H54 (cell line): ENCODE results near the gene GPR137.
"Not testable (repeated sequence)": the region's sequence is repeated elsewhere in the genome, so short reads cannot be mapped to it uniquely, and the experiment has no call there.

Experiments
- DNase-seq: peaks from one replicate; pipeline ENCODE4 v3.0.0; 2011; ENCODE audit warnings: low spot score, mixed read lengths; ENCODE audit not compliant: insufficient read length
- FAIRE-seq: peaks from 3 replicates; lab custom pipeline; 2011; peaks lifted over from hg19 to GRCh38; lab: Jason Lieb, UNC
- POLR2A ChIP-seq: IDR thresholded peaks from 2 replicates; pipeline ENCODE4 v1.6.1; 2011; ENCODE audit warnings: low read depth, mild to moderate bottlenecking, low read length

The GPR137 gene

GRCh38 chr11:64317325-64317960 is 31.8 kb downstream of the GPR137 start, which contains the start of gene TRMT112:
Gene TRMT112, minus strand, starts transcription at chr11:64317559. Its CDS starts 33 bp downstream, at chr11:64317526.
- FAIRE-seq (peak; percentile 75), DNase-seq (peak; percentile 92)
- peak; percentile 68 for TF ChIP-seq POLR2A

DNA sequence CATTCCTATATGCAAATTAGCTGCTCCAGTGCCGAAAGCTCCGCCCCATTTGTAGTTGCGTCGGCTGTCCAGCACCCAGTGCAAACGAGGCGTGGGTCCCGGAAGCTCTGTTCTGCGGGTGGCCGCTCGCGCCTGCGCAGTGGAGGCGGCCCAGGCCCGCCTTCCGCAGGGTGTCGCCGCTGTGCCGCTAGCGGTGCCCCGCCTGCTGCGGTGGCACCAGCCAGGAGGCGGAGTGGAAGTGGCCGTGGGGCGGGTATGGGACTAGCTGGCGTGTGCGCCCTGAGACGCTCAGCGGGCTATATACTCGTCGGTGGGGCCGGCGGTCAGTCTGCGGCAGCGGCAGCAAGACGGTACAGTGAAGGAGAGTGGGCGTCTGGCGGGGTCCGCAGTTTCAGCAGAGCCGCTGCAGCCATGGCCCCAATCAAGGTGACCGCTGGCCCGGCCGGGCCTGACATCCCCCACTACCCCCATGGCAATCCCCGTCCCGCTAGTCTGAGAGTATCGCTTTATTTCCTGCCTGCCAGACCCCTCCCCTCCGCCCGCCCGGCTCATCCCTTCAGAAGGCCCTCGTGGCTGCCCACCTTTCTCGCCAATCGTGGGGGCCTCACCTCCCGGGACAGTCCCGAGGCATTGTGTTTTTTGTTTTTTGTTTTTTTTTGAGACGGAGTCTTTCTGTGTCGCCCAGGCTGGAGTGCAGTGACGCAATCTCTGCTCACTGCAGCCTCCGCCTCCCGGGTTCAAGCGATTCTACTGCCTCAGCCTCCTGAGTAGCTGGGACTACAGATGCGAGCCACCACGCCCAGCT is 32.5 kb downstream of the GPR137 start, which contains the start of gene PRDX5:
Gene PRDX5 (plus strand): TSS at position 161 of the 805 bp plus-strand sequence. CDS start 95 bp downstream, at position 256.
- peak; percentile 88 for TF ChIP-seq POLR2A
- FAIRE-seq (no peak), DNase-seq (peak; percentile 86)

DNA sequence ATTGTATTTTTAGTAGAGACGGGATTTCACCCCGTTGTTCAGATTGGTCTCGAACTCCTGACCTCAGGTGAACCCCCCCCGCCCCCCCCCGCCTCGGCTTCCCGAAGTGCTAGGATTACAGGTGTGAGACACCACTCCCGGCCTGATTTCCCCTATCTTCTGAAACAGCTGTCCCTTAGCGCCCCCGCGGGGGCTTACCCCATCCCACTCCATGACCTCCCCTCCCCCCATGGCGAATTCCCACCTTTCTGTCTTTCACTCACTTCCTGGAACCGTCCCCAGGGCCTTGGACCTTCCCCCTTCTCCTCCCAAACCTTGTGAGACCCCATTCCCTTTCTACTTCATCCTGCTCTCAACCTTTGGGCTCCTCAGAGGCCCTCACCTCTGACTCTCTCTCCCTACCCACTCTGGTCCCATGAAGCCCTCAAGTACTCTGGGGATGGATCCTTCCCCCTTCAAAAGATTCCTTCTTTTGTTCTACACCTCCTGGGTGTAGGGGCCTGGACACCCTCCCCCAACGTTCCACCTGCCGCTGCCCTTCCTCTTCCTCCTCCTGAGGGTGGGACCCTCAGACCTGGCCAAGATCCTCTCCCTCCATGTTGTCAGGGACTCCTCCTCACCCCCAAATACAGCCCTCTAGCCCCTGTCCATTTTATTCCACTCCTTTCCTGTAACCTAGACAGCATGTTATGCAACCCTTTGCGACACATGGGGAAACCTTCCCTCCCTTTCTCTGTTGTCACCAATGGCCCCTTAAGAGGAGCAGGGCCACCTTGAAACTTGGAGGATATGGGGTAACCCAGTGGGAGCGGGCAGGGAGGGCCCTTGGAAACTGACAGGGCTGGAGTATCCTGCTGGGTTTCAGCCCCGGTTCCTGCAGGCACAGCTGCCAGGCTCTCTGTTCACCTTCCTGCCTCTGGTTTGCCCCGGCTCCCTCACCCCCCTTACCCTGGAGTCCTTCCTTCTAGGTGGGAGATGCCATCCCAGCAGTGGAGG is 33.4 kb downstream of the GPR137 start:
- FAIRE-seq, result no peak
- DNase-seq, result no peak
- no peak for TF ChIP-seq POLR2A

DNA sequence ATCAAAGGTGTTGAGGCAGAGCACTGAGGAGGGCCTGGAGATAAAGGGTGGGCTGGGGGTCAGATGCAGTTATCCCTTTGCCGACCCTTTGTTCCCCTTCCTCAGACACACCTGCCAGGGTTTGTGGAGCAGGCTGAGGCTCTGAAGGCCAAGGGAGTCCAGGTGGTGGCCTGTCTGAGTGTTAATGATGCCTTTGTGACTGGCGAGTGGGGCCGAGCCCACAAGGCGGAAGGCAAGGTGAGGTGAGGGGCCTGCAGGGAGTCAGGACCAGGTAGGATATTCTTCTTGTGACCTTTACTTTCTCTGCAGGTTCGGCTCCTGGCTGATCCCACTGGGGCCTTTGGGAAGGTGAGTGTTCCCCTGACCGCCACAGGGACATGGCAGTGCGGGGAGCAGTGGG is 34.9 kb downstream of the GPR137 start:
- no peak for TF ChIP-seq POLR2A
- no peak for FAIRE-seq
- no peak for DNase-seq

DNA sequence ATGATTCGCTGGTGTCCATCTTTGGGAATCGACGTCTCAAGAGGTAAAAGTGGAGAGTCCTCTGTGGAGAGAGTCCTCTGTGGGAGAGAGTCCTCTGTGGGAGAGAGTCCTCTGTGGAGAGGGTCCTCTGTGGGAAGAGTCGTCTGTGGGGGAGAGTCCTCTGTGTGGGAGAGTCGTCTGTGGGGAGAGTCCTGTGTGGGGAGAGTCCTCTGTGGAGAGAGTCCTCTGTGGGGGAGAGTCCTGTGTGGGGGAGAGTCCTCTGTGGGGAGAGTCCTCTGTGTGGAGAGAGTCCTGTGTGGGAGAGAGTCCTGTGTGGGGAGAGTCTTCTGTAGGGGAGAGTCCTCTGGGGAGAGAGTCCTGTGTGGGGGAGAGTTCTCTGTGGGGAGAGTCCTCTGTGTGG is 35.4 kb downstream of the GPR137 start:
- no peak for TF ChIP-seq POLR2A
- FAIRE-seq (no peak), DNase-seq (no peak)

- no peak for FAIRE-seq
- no peak for TF ChIP-seq POLR2A
- DNase-seq, result no peak
Measured at GRCh38 chr11:64321533-64321932, 35.9 kb downstream of the GPR137 start.

DNA sequence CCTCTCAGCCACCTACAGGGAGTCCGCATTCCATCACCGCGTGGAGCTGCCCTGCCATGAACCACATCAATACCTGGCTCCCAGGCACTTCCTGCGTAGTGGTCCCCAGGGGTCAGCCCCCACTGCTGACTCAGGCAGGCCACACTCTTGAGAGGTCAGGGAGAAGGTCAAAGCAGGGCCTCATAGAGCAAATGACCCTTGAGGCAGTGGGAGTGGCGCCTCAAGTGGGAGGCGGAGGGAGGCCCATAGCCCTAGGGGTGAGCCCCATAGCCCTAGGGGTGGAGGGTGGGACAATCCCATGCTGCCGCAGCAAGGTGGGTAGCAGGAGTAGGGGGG is 37.2 kb downstream of the GPR137 start:
- TF ChIP-seq POLR2A, result no peak
- FAIRE-seq (no peak), DNase-seq (no peak)

DNA sequence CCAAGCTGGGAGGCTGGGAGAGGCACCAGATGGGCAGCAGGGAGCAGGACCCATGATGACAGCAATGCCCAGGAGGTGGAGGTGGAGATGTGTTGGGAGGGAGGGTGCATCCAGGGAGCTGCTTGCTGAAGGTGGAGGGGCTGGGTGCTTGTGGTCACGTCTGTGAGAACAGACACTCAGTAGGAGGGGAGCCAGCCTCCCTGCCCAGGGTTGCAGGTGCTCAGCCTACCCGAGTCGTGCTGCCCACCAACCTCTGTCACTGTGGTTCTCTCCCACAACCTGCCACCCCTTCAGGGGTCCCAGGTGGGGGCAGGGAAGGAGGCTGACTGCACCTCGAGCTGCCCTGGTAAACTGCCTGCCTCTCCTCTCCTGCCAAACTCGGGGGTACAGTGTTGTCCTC is 37.7 kb downstream of the GPR137 start:
- FAIRE-seq (no peak), DNase-seq (no peak)
- no peak for TF ChIP-seq POLR2A

DNA sequence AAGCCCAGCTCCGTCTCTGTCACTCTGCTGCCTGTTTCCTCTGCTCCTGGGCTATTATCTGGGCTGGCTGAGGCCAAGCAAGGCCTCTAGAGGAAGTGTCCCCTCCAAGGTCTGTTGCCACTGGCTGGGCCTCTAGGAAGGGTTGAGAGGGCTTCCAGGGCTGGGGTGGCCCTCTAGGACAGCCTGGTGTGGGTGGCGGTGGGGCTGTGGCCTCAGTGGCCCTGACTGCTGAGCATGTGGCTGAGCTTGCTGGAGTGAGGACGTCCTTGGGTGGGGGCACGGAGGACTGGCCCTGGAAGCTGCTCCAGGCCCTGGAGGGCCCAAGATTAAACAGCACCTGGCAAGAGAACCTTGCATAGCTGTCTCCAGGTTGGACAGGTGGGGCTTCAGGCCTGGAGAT is 38.3 kb downstream of the GPR137 start:
- FAIRE-seq, result not testable (repeated sequence)

DNA sequence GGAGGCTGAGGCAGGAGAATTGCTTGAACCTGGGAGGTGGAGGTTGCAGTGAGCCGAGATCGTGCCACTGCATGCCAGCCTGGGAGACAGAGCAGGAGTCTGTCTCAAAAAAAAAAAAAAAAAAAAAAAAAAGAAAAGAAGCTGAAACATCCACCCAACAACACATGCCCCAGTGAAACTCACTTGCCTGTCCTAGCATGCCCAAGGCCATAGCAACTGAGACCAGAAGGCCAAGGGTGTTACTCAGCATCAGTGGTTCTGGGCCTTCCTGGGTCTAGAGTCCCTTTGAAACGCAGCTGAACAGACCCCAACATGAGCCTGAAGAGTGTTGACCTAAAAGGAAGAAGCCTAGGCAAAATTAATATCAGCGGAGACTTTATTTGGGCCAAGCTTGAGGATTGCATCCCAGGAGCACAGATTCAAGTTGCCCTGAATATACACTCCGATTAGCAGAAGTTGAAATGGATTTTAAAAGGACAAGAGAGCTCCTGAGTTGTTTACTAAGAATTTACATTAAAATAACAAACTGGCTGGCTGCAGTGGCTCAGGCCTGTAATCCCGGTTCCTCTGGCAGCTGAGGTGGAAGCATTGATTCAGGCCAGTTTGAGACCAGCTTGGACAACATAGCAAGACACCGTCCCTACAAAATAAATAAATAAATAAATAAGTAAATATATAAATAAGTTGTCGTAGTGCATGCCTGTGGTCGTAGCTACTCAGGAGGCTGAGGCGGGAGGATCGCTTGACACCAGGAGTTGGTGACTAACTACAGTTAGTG is 39.2 kb downstream of the GPR137 start:
- FAIRE-seq (no peak), DNase-seq (no peak)
- TF ChIP-seq POLR2A, result no peak

More for the DNA sequence above, 38.3 kb downstream of the GPR137 start:
- not testable (repeated sequence) for DNase-seq

GRCh38 chr11:64327375-64327774 is 41.7 kb downstream of the GPR137 start:
- no peak for TF ChIP-seq POLR2A
- FAIRE-seq (no peak), DNase-seq (no peak)

- no peak for TF ChIP-seq POLR2A
- no peak for DNase-seq
- FAIRE-seq, result no peak
Measured at GRCh38 chr11:64327993-64328392, 42.3 kb downstream of the GPR137 start.

GRCh38 chr11:64330888-64331287 is 45.2 kb downstream of the GPR137 start:
- FAIRE-seq, result no peak

More at GRCh38 chr11:64330888-64331287, 45.2 kb downstream of the GPR137 start:
- TF ChIP-seq POLR2A, result no peak
- no peak for DNase-seq
